H1 (cell line): Measurements from ENCODE around the gene PAPSS2.

Experiments used
- SRF ChIP-seq: IDR thresholded peaks from 2 replicates; pipeline ENCODE4 v1.6.1; 2011; ENCODE audit warnings: mild to moderate bottlenecking, low read depth, low read length, moderate library complexity
- USF2 ChIP-seq: IDR thresholded peaks from 2 replicates; pipeline ENCODE4 v1.6.1; 2011; ENCODE audit warnings: low read length, improper control_type of control experiment

- TF ChIP-seq USF2 (no peak), SRF (no peak)
Observed at GRCh38 chr10:87668324-87669074, 8.8 kb downstream of the PAPSS2 start.
